Activated T-helper 9 cell treated with anti-CD3 and anti-CD28 coated beads, Interleukin-2, amount 50 U/mL, for 16 hours (primary cell): ENCODE measurements around the gene RNF13.
"Not testable (repeated sequence)": the region's sequence is repeated elsewhere in the genome, so short reads cannot be mapped to it uniquely, and the experiment has no call there.

Experiments
- DNase-seq: peaks from one replicate; pipeline ENCODE4 v3.0.0-alpha.2; 2020; ENCODE audit warnings: low read depth

RNF13 gene

DNA sequence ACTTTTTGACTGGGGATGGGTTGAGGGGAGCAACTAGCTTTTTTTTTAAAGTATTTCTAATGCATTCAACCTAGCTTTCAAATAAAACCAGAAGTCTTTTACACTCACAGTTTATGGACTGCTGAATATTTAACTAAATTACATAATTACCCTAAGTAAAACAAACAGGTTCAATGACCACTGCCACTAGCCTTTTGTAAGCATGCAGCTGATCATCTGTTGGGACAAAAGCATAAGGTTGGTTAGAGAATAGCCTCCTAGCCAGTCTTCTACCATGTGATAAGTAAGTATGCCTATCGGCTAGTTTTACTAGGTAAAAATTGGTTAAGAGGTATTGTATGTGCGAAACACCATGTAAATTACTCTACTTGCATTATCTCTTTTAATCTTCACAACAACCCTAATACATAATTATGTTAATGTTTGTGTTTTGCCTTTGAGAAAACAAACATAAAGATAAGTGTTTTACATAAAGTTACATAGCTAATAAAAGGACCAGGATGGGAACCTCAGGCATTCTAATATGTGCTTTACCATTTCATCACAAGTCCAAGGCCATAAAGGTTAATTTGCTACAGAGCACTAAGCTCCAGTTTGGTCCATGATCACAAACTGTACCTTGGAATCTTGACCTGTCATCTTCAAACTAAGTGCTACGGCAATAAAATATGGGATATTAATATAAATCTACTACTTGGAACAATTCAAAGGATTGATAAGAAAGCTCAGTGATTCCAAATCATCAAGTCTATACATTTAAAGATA lies 144.5 kb downstream of the RNF13 start:
- DNase-seq = no peak

DNA sequence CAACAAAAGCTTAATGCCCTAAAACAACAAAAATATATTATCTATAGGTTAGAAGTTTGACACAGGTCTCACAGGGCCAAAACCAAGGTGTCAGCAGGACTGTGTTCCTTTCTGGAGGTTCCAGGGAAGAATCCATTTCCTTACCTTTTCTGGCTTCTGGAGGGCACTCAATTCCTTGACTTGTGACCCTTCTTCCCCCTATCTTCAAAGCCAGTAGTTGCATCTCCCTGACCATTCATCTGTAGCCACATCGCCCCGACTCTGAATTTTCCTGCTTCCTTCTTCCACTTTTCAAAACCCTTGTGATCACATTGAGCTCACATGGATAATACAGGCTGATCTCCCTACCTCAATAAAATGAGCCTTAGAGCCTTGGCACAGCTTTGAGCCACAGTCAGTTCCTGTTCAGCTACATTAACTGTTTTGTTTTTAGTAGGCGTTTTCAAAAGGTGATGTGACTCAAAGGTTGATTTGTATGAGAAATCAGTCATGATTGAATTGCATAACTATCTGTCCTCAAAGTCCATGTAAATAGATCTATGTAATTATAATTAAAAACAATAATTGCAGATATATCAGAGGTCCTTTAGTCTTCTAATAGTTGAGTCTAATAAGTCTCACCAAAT lies 145.3 kb downstream of the RNF13 start:
- no peak for DNase-seq

DNA sequence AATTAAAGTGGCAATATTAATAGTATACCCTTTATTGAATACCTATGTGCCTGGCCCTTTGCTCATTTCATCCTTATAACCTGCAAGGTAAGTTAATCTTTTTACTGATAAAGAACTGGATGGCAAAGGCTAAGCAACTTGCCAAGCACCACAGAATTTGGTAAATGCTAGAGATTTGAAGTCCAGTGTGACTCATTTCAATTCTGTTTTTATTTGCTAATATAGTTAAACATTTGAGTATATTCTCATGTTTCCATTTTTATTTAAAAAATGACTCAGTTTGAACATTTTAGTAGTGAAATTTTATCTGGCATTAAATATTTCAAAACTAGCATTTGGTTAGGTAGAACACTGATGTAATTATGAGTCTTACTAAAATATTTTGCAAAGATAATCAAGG lies 146.4 kb downstream of the RNF13 start:
- DNase-seq = no peak

DNA sequence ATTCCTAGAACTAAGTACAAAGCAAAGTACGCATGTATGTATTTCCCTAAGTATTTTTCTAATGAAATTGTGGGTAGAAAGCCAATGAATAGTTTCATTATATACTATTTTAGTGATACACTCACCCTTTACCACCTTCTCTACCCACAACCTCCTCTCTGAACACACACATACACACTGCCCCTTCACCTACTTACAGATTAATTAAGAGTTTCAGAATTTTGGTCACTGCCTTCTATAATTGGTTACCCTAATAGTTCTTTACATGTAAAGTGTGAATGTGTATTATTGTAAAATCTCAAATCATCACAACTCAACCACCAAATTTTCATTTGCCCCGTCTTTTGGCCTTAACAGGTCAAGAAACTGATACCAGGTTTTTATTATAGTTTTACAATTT lies 150.5 kb downstream of the RNF13 start:
- DNase-seq = no peak

DNA sequence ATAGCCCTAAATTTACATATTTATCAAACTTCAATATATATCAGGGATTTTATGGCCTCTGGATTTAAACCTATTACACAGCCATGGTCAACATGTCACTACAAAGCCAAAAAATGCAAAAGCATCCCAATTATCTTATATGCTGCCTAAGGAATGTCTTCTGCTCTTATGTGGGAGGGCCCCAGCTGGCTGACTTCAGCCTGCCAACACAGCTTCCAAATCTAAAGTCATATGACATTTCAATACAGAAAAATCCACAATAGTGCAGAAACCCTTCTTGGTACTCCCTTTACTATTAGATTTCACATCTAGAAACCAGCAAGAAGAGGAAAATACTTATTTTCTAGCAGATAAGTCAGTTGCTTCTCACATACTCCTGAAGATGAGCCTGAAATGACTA lies 151.3 kb downstream of the RNF13 start:
- DNase-seq = no peak

DNA sequence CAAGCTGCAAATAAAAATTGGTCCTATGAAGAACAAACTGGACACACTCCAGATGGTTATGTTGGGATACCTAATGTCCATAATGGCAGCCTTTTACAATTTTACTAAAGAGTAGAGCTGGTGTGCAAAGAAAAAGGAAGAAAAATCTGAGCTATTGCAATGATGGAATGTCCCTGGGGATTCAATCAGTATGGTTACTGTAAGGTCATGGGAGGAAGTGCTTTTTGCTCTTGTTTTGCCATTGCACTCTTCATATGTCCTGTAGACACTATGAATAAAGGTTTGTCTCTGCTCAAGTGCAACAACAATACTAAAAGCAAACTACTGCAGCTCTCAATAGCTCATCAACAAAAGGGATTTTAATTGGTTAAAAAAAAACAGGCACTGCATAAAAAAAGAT lies 152.3 kb downstream of the RNF13 start:
- DNase-seq = no peak

DNA sequence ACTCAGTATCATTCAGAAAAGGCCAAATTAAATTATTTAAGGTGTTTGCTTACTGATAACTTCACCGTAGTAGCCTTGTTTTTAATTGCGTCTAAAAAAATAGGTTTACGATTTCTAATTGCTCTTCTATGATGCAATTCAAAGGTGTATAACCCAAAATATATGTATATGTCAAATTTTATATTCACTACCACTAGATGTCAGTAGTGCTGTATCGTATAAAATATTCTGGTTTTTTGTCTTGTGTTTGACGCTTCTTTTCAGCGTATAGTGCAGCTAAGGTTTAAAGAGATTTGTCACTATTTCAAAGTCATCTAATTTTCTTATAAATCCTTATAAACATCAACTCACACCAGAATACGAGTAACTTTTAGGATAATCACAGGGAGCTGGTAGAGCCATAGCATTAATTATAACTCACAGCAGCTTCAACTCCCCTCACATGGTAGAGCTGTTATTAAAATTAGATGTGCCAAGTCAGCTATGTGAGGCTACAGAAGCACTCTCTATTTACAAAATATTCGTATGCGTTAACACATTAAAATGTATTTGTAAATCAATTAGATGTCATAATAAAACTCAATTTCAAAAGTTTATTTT lies 154.2 kb downstream of the RNF13 start:
- no peak for DNase-seq

DNA sequence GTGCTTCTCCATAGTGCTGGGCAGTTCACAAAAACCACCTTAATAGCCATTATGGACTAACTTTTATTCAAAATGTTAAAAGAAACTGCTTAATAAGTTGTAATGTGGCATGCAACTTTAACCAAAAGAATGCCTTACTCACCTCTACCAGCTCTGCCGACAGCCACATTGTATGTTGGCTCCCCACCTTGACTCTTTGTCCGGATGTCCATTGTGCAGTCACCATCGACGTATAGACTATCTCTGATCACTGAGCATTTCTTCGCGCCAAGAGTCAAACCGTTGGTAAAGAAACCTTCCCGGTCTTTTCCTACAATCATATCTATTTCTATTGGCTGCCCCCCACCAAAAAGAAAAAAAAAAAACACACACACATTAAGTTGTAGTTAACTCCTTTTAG lies 155.2 kb downstream of the RNF13 start:
- no peak for DNase-seq

DNA sequence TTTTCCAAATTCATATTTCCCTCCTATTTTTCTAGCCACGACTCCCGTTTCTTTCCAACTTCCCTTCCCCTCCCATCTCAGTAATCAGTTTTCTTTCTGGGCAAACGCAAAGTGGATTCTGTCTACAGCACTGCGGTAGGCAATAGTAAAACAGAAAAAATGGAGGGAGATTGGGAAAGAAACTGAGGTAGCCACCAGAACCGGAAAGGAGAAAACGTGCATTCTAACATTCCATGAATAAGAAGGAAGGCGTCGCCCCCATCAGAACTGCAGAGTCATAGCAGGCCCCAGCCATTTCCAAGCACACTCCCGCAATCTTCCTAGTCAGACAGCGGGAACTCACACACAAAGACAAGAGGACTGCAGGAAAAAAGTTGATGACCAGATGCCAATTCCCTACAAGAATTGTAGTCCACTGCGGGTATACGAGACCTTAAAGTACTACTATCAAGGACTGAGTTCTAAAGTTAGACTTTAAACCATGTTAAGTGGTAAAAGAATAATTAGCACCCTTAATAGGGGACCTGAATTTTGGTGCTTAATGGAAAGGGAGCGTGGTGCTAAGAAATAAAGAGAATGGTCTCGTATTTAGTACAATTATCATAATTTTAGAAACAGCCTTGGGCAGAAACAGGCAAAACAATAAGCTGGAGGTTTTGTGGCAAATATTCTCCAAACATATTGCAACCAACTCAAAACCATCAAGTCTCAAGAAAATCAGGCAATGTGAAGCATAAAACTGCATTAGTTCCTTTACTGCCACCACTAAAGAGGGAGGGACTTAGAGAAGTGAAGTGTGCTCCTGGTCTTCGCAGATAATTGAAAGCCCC lies 156.3 kb downstream of the RNF13 start:
- DNase-seq = no peak

DNA sequence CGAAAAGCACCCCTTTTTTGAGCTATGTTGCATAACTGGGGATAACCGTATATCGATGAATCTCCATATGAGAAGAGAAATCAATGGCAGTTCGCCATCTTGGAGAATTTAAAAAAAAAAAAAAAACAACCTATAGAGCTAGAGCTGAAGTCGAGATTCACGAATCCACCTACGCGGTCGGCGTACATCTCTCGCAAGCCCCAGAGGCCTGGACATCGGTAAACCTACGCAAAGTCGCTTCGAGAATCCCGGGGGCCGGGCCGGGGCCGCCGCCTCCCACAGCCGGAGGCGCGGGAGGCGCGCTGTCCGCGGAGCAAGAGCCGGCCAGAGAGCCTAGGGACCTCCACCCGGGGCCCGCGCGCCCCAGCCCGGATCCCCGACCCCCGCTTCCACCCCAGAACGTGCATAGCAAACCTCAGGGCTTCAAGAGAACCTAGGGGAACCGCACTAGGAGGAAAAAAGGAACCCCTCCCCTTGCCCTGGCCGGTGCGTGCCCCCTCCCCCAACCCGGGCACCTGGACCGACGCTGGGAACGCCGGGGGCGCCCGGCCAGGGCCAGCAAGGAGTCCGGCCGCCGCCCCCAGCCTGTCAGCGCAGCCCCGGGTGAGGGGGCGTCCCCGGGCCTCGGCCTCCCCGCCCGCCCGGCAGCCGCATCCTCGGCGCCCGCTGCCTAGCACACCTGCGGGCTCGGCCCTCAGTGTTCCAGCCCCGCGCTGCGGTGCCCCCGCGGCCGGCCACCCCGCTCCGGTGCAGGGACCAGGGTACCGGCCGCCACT lies 157.1 kb downstream of the RNF13 start:
- peak; percentile 47 for DNase-seq

DNA sequence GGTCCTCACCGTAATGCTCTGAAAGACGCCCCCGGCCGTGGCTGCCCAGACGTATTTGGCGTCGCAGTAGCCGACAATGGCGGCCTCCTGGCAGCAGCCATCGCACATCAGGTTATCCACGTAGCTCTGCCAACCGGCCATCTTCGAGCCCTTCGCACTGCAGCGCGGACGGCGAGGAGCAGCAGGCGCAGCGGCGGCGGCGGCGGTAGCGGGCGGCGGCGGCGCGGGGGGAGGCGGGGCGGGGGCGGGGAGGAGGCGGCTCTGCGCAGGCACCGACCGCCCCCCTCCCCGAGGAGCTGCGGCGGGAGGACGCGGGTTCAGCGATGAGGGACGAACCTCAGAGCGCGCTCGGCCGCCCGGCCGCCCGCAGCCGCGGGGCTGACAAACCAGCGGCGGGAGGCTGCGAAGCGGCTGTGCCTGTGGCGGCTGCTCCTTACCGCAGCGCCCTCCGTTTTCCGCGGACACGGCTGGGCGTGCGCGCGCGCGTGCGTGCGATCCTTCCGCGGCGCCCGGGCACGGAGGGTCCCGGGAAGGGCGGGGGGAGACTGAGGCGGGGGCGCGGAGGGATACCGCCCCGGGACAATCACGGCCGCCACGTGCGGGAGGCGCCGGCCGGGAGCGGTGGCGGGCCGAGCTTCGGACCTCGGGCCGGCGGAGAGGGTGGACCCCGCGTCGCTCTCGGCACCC lies 157.8 kb downstream of the RNF13 start, which contains the start of gene PFN2:
TSS of gene PFN2 (minus strand) at position 180 of the 687 bp plus-strand sequence. CDS start at position 141, 39 bp downstream.
- peak; percentile 35 for DNase-seq

DNA sequence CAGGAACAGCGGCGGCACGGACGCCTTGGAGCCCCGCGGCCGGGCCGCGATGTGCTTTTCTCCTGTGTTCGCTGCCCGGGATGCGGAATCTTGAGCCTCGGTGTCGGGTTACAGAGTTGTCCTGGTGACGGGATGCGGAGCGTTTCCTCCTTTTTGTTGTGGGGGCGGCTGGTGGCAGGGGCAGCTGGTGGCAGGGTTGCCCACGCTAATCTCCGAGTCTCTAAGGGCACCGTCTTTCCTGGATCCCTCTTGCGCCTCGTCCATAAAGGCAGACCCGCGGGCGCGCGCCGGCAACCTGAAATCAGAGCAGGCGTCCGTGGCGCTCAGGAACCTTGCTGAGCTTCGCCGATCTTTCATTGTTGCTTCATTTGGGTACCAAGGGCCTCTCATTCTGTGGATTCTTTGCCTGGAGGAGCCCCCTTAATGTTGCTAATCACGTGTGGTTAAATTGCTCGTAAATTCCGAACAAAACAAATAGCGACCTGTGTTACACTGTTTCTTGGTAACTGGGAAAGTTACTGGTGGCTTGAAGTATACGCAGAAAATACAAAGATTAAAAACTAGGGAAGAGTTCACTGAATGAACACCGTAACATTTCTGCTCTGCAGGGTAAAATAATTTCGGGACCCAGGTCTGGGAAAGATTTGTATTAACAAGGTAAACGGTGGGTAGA lies 158.5 kb downstream of the RNF13 start:
- peak; percentile 10 for DNase-seq

DNA sequence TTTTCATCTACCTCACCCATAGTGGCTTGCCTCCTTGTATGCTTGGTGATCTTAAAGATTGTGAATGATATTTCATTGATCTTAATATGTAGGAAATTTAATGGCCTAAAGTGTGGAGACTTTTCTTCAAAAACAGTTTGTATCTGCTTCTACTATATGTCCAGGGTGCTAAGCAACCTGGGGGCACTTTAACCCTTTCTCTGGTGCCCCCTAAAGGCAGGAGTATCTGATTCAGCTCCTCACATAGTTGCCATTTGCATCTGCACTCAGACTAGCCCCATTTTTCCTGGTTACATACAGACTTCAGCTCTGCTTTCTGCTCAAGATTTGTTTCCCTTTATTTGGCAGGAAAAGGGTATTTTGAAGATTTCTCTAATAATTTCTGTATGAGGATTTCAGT lies 162.9 kb downstream of the RNF13 start:
- DNase-seq = no peak

DNA sequence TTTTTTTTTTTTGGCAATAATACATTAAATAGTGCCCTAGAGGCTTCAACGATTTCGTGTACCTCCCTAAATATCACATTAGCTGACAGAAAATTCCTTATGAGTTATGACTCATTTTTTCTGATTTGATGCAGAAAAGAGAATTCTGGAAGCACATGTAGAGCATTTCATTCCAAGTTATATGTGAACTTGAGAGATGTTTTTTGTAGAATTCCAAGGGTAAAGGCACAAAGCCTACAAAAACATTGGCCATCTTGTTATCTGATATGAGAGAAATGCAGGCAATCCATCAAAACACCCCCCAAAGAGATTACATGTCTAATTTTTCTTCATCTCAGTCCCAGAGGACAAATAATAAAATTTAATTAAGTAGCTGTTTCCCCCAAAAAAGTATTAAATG lies 164.4 kb downstream of the RNF13 start:
- no peak for DNase-seq

DNA sequence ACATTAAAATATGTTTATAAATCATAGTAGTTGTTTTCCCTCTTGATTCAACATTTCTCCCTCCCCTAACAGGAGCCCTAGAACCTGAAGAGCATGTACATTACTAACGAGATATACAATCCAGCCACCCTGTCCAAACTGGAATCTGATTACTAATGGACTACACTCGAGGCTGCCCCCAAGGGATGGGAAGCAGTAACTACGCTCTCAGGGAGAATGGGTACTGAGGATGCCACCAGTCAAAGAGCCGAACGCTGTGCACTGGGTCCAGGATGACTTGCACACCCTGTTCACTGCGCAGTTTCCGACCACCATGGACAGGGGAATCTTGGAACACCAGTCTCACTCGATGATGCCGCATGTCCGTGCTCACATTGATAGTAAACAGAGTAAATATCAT lies 169.0 kb downstream of the RNF13 start:
- DNase-seq = not testable (repeated sequence)

DNA sequence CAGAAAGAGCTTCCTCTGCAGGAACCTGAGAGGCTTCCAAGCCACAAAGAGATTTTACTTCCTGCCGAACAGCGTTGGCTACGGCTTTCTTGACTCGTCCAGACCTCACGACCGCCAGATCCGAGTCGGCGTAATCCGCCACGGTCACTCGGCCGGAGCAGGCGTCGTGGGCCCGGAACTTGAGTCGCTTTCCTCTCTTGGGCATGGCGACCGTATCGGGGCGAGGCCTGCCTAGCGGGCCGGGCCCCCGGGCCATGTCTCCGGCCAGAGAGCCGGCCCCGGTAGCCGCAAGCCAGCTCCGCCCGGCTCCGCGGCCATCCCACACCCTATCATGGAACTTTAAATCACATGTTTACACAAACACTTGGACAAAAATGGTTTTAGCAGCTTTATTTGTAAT lies 170.0 kb downstream of the RNF13 start:
- DNase-seq = not testable (repeated sequence)

DNA sequence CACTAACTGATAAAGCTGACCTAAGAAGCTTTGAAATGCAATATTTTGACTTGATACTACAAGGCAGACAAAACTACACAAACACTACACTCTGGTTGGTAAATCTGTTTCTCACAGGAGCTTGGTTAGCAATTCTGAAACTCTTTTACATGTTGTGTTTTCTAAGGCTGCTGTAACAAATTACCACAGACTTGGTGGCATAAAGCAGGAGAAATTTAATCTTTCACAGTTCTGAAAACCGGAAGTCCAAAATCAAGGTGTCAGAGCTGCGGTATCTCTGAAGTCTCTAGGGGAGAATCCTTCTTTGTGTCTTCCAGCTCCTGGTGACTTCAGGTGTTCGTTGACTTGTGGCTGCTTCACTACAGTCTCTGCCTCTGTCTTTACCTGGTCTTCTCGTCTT lies 170.6 kb downstream of the RNF13 start:
- no peak for DNase-seq

DNA sequence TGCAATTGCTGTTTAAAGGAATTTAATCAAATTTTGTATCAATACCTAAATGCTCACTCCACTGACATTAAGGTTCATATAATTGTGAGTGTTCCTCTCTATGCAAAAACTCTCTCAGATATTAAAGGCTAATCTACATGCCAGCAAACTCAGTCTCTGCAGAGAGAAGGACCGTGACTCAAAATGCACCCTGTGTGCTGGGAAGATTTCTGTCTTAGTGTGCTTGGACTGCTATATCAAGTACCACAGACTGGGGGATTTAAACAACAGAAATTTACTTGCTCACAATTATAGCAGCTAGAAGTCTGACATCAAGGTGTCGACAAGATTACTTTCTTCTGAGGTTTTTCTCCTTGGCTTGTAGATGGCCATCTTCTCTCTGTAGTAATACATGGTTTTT lies 176.3 kb downstream of the RNF13 start:
- DNase-seq = no peak

DNA sequence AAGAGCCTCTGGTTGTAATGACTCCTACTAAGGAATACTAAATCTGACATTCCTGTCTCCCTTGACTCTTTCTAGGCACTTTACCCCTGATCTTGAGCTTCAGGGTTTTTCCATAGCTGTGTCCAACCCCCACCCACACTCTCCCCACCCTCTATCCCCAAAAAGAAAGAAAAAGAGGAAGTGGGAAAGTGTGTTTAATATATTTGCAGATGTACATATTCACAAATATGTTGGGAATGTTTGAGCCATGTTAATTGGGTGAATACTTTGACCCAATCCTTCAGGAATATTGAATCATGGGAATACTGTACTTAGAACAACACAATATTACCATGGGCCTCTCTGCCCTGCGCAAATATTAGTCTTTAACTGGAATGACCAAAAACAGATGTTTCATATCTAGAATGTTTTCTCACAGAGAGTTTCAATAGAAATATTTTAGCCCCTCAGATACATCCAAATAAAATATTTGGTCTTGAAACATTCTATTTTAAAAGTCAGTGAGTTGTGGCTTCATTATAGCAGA lies 177.5 kb downstream of the RNF13 start:
- DNase-seq = no peak

DNA sequence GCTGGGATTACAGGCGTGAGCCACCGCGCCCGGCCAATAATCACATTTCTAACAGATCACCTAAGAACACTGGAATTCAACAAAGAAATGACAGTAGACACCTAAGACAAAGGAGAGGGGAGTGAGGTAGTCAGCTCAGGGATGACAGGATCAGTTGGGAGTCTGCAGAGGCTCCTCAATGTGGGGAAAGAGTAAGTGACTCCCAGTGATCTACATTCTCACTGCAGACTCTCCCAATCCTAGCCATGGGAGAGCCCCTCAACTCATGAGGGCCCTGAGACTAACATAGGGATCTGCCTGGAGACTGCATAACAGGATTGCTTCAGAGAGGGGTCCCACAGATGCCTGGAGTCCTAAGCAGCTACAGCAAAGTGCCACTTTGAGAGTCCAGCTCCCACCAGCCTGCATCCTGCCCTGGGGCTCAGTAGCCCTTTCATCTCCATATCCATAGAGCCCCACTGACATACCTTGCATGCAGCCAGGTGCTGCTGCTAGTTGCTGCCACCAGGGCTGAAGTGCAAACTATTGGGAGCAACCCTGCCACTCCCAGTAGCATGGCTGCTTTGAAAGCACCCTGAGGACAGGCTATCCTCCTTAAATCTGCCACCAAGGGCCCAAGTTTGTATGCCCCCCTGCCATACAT lies 179.5 kb downstream of the RNF13 start:
- no peak for DNase-seq
